Smooth muscle cell (in vitro differentiated cells): Measurements from ENCODE around the gene ACSL6. TPM values are rescaled to one million over a fixed set of nuclear protein-coding genes. Genes with fewer than 3 reads are reported as not detected.

Source experiments
- DNase-seq: peaks from one replicate; lab custom pipeline; 2025; ENCODE audit not compliant: unreplicated experiment; lab: John Stamatoyannopoulos, UW
- H2AFZ ChIP-seq: fragments of 200-600 bp; sonication (generic); 2 replicates; pipeline ENCODE4 v1.6.0; 2016; ENCODE audit warnings: antibody characterized with exemption, low read depth, mild to moderate bottlenecking
- H3F3A ChIP-seq: fragments of 200-600 bp; sonication (generic); 2 replicates; pipeline ENCODE4 v1.6.0; 2017; ENCODE audit warnings: antibody characterized with exemption, low read depth
- H3K27ac ChIP-seq: fragments of 200-600 bp; sonication (generic); 2 replicates; pipeline ENCODE4 v1.5.1; 2016; ENCODE audit warnings: low read depth, mild to moderate bottlenecking
- H3K27me3 ChIP-seq: fragments of 200-600 bp; sonication (generic); 2 replicates; pipeline ENCODE4 v1.6.1; 2016; ENCODE audit warnings: low read depth, mild to moderate bottlenecking
- H3K36me3 ChIP-seq: fragments of 200-600 bp; sonication (generic); 2 replicates; pipeline ENCODE4 v1.5.1; 2016; ENCODE audit warnings: low read depth
- H3K4me1 ChIP-seq: fragments of 200-600 bp; sonication (generic); 2 replicates; pipeline ENCODE4 v1.5.1; 2016; ENCODE audit warnings: low read depth
- H3K4me2 ChIP-seq: fragments of 200-600 bp; sonication (generic); 2 replicates; pipeline ENCODE4 v1.6.0; 2016; ENCODE audit warnings: mild to moderate bottlenecking
- H3K4me3 ChIP-seq: fragments of 200-600 bp; sonication (generic); 2 replicates; pipeline ENCODE4 v1.5.1; 2016; ENCODE audit warnings: mild to moderate bottlenecking
- H3K79me2 ChIP-seq: fragments of 200-600 bp; sonication (generic); 2 replicates; pipeline ENCODE4 v1.6.0; 2016; ENCODE audit warnings: low read depth, mild to moderate bottlenecking
- H3K9ac ChIP-seq: fragments of 200-600 bp; sonication (generic); 2 replicates; pipeline ENCODE4 v1.6.0; 2016; ENCODE audit warnings: low read depth
- H3K9me3 ChIP-seq: fragments of 200-600 bp; sonication (generic); replicated peaks from 2 replicates; pipeline ENCODE4 v1.5.1; 2016; ENCODE audit warnings: low read depth
- H4K20me1 ChIP-seq: fragments of 200-600 bp; sonication (generic); 2 replicates; pipeline ENCODE4 v1.6.0; 2016; ENCODE audit warnings: low read depth
- whole genome bisulfite sequencing: methylation state at CpG from one replicate; pipeline ENCODE4 v1.1.7; 2016; ENCODE audit warnings: low lambda C conversion rate; 5-methylcytosine and 5-hydroxymethylcytosine counted together
- polyA plus RNA-seq: library from polyadenylated mRNA; unstranded; fragments of >200 nt; fragmentation: Nextera tagmentation; extraction: Ambion mirVana; gene quantifications from 2 replicates; pipeline ENCODE4 v1.2.1, GENCODE V29; 2016
- total RNA-seq: library from RNA; depleted of rRNA; stranded (reverse); fragments of >200 nt; gene quantifications from 2 replicates; pipeline ENCODE4 v1.2.3, GENCODE V29; 2014
- TF ChIP-seq, protein P1 (sequence below): fragments of 200-600 bp; sonication (generic); IDR thresholded peaks from 2 replicates; pipeline ENCODE4 v1.5.1; 2017; ENCODE audit warnings: borderline replicate concordance, mild to moderate bottlenecking, antibody characterized with exemption; ENCODE audit not compliant: insufficient read depth, poor library complexity, severe bottlenecking

ACSL6 gene
- total and polyA plus RNA-seq, 2 experiments from 2014 or later: not detected

DNA sequence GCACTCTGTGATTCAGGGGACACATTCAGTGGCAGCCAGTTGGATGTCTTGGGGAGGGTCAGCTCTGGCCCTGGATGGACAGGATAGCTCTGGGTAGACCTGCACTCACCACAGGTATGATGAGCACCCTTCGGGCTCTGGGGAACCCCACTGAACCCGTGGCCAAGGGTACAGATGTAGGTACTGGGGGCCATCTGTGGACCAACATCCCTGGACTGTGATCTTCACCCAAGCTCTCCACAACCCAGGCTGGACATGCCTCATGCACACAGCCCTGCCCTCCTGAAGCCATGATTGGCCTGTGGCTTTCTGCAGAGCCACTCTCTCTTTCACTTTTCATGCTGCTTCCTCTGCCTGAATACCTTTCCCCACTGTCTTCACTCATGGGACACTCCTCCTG lies 15.6 kb upstream of the ACSL6 start:
- TF ChIP-seq, protein P1, sequence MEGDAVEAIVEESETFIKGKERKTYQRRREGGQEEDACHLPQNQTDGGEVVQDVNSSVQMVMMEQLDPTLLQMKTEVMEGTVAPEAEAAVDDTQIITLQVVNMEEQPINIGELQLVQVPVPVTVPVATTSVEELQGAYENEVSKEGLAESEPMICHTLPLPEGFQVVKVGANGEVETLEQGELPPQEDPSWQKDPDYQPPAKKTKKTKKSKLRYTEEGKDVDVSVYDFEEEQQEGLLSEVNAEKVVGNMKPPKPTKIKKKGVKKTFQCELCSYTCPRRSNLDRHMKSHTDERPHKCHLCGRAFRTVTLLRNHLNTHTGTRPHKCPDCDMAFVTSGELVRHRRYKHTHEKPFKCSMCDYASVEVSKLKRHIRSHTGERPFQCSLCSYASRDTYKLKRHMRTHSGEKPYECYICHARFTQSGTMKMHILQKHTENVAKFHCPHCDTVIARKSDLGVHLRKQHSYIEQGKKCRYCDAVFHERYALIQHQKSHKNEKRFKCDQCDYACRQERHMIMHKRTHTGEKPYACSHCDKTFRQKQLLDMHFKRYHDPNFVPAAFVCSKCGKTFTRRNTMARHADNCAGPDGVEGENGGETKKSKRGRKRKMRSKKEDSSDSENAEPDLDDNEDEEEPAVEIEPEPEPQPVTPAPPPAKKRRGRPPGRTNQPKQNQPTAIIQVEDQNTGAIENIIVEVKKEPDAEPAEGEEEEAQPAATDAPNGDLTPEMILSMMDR: no peak
- H3K4me2 ChIP-seq: no peak overlapping the region
- H3F3A ChIP-seq: no peaks in the 10 kb centered on the region
- WGBS: 94% methylated on average over 2 of the region's 2 CpGs
- H3K79me2 ChIP-seq: no peaks in the 10 kb centered on the region
- no peaks in the 10 kb centered on the region for H3K9me3 ChIP-seq
- H3K36me3 ChIP-seq: no peaks in the 10 kb centered on the region
- H3K27me3 ChIP-seq: peaks cover 2% of the 10 kb centered on the region
- no peak overlapping the region for H2AFZ ChIP-seq
- H3K9ac ChIP-seq: no peak overlapping the region
- no peak for DNase-seq
- H3K4me1 ChIP-seq: no peaks in the 10 kb centered on the region
- H3K4me3 ChIP-seq: no peak overlapping the region
- H3K27ac ChIP-seq: no peak overlapping the region
- H4K20me1 ChIP-seq: no peaks in the 10 kb centered on the region

DNA sequence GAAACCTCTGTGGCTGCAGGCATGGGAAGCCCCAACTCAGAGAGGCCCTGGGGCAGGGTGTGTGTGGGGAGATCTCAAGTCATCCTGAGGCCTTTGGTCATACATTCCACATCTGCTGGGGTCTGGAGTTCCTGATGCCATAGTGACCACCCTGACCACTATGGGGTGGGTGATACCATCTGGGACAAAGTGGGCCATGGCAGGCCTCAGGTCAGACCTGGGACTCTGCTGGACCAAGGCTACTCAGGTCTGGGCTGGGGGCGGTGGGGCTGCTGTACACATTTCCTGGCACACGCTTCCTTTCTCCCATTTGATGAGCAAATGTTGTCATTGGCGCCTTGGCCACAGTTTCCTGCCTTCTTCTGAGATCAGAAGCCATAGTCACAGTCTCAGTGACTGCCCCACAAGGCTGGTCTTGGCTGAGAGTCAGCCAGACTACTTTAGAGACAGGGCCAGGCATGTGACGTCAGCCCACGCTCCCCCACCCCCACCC lies 15.1 kb upstream of the ACSL6 start:
- H3K4me3 ChIP-seq: no peak overlapping the region
- no peak overlapping the region for H3K27ac ChIP-seq
- no peak for DNase-seq
- H3K4me2 ChIP-seq: no peak overlapping the region
- H3K4me1 ChIP-seq: no peaks in the 10 kb centered on the region
- WGBS: 72% methylated on average over 5 of the region's 5 CpGs
- TF ChIP-seq, protein P1: no peak
- H3K27me3 ChIP-seq: peaks cover 7% of the 10 kb centered on the region
- H2AFZ ChIP-seq: no peak overlapping the region
- no peaks in the 10 kb centered on the region for H4K20me1 ChIP-seq
- H3K9ac ChIP-seq: no peak overlapping the region
- no peaks in the 10 kb centered on the region for H3K9me3 ChIP-seq
- no peaks in the 10 kb centered on the region for H3F3A ChIP-seq
- no peaks in the 10 kb centered on the region for H3K79me2 ChIP-seq
- H3K36me3 ChIP-seq: no peaks in the 10 kb centered on the region

DNA sequence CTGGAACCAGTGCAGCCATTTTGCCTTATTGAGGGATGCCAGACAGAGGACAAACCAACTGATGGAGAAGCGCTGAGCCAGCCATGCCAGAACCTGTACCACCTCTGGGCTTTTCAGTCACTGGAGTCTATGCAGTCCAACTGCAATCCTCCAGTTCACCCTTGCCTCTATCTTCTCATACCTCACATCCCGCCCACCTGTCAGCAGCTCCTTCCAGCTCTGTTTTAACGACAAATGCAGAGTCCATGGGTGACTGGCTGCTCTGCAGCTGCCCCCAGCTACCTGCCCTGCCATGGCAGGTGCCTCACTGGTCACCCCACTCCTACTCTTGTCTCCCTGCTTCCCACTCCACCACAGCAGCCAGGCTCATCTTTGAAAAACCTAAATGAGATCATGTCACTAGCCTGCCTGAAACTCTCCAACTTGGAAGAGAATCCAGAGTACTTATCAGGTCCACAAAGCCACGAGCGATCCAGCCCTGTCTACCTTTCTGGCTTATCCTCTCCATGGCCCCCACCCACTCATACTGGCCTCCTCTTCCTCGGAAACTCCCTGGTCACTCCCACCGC lies 14.0 kb upstream of the ACSL6 start:
- H3K4me1 ChIP-seq: no peaks in the 10 kb centered on the region
- H3K79me2 ChIP-seq: no peaks in the 10 kb centered on the region
- H4K20me1 ChIP-seq: no peaks in the 10 kb centered on the region
- no peaks in the 10 kb centered on the region for H3F3A ChIP-seq
- H3K9me3 ChIP-seq: no peaks in the 10 kb centered on the region
- 86% methylated on average over 7 of the region's 7 CpGs for WGBS
- TF ChIP-seq, protein P1: no peak
- no peak overlapping the region for H3K4me3 ChIP-seq
- no peaks in the 10 kb centered on the region for H3K36me3 ChIP-seq
- no peak overlapping the region for H3K27ac ChIP-seq
- no peak overlapping the region for H3K4me2 ChIP-seq
- peaks cover 7% of the 10 kb centered on the region for H3K27me3 ChIP-seq
- no peak overlapping the region for H3K9ac ChIP-seq
- no peak for DNase-seq
- H2AFZ ChIP-seq: no peak overlapping the region

DNA sequence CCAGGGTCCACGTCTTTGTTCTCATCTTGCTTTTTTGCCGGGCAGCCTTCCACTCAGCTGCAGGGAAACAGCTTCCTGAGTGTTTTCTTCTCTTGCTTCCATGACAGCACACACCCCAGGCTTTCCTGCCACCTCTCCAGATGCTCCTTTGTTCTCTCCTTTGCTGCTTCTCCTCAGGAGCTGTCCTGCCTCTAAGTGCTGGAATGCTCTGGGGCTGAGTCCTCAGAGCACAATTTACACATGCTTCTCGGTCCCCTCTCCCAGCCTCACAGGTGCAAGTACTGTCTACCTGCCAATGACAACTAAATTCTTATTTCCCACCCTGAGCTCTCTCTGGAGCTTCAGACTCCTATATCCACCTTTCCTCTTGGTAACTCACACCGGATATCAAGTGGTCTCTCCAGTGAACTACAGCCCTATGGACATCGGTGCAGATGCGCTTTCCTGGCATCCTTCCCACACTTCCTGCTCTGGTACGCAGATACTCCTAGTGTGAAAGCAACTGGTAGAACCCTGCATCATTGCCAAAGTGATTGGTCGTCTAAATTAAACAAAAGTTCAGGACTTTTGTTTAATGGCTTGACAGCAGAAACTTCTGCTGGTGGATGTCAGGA lies 13.4 kb upstream of the ACSL6 start:
- Histone ChIP-seq H3K4me1 (no peaks in the 10 kb centered on the region), H3F3A (no peaks in the 10 kb centered on the region), H2AFZ (no peak overlapping the region), H4K20me1 (no peaks in the 10 kb centered on the region), H3K27ac (no peak overlapping the region), H3K4me3 (no peak overlapping the region), H3K36me3 (no peaks in the 10 kb centered on the region), H3K4me2 (no peak overlapping the region), H3K79me2 (no peaks in the 10 kb centered on the region), H3K9me3 (no peaks in the 10 kb centered on the region), H3K27me3 (peaks cover 7% of the 10 kb centered on the region), H3K9ac (no peak overlapping the region)
- DNase-seq: no peak
- 82% methylated on average over 8 of the region's 8 CpGs for WGBS
- TF ChIP-seq, protein P1: no peak
